CD14-positive monocyte (primary cell): ENCODE data around the gene DEPDC5. TPM values are rescaled to one million over a fixed set of nuclear protein-coding genes. Genes with fewer than 3 reads are reported as not detected.

Experiments
- DNase-seq, 3 donors: peaks; one replicate each; pipeline ENCODE4 v3.0.0-alpha.2; 2011 to 2022
- H2AFZ ChIP-seq: 2 replicates; pipeline ENCODE4 v1.6.0; 2012; ENCODE audit warnings: mild to moderate bottlenecking, low read depth, low read length, inconsistent platforms; ENCODE audit not compliant: insufficient read depth, poor library complexity, severe bottlenecking
- H3K27ac ChIP-seq, 2 donors: 1 replicate in 1 of 2; 2 replicates in 1 of 2; pipeline ENCODE4 v1.5.1; 2012 to 2013; ENCODE audit warnings: low read length in 2 of 2, control low read depth in 1 of 2, inconsistent platforms in 1 of 2, low read depth in 1 of 2, mild to moderate bottlenecking in 1 of 2
- H3K27me3 ChIP-seq, 2 donors: one replicate each; pipeline versions ENCODE4 v1.6.0 to v1.6.1; 2011 to 2013; ENCODE audit warnings: low read length in 2 of 2; ENCODE audit not compliant: control insufficient read depth in 2 of 2, insufficient read depth in 2 of 2
- H3K36me3 ChIP-seq, 2 donors: replicated peaks in 1 of 2; 1 replicate in 1 of 2; 2 replicates in 1 of 2; pipeline versions ENCODE4 v1.5.1 to v1.6.1; 2012 to 2013; ENCODE audit warnings: low read length in 2 of 2, control low read depth in 1 of 2, inconsistent platforms in 1 of 2, mild to moderate bottlenecking in 1 of 2; ENCODE audit not compliant: insufficient read depth in 2 of 2, control insufficient read depth in 1 of 2
- H3K4me1 ChIP-seq, 2 donors: 1 replicate in 1 of 2; 2 replicates in 1 of 2; pipeline versions ENCODE4 v1.5.1 to v1.6.1; 2012 to 2013; ENCODE audit warnings: low read length in 2 of 2, control low read depth in 1 of 2, inconsistent platforms in 1 of 2, mild to moderate bottlenecking in 1 of 2, moderate library complexity in 1 of 2; ENCODE audit not compliant: insufficient read depth in 2 of 2, control insufficient read depth in 1 of 2
- H3K4me2 ChIP-seq: replicated peaks from 2 replicates; pipeline ENCODE3; 2012; ENCODE audit warnings: low read length, moderate library complexity, mild to moderate bottlenecking; ENCODE audit not compliant: poor library complexity, severe bottlenecking; ENCODE audit errors: extremely low read depth
- H3K4me3 ChIP-seq, 3 experiments: fragments of 200-600 bp in 1 of 3; sonication (generic) in 1 of 3; replicated peaks in 1 of 3; 1 replicate in 2 of 3; 2 replicates in 1 of 3; pipeline ENCODE4 v1.5.1; 2011 to 2013; ENCODE audit warnings: low read length in 3 of 3, mild to moderate bottlenecking in 3 of 3, control low read depth in 2 of 3, low read depth in 2 of 3, inconsistent platforms in 1 of 3, moderate library complexity in 1 of 3
- H3K79me2 ChIP-seq: 2 replicates; pipeline ENCODE4 v1.6.0; 2012; ENCODE audit warnings: mild to moderate bottlenecking, control low read depth, inconsistent platforms, low read length, moderate library complexity; ENCODE audit not compliant: insufficient read depth
- H3K9ac ChIP-seq: 2 replicates; pipeline ENCODE4 v1.6.0; 2017; ENCODE audit warnings: low read length, mild to moderate bottlenecking; ENCODE audit not compliant: insufficient read depth, poor library complexity, severe bottlenecking
- H3K9me3 ChIP-seq, 2 donors: replicated peaks in 1 of 2; 1 replicate in 1 of 2; 2 replicates in 1 of 2; pipeline versions ENCODE4 v1.5.1 to v1.6.1; 2012 to 2013; ENCODE audit warnings: low read length in 2 of 2, control low read depth in 1 of 2; ENCODE audit not compliant: control insufficient read depth in 1 of 2, insufficient read depth in 1 of 2
- H4K20me1 ChIP-seq: 2 replicates; pipeline ENCODE4 v1.6.0; 2012; ENCODE audit warnings: mild to moderate bottlenecking, low read length, control low read depth, moderate library complexity; ENCODE audit not compliant: insufficient read depth
- H3K27ac Mint-ChIP-seq, 7 donors: one replicate each; pipeline ENCODE4 v1.8.0; 2020; ENCODE audit warnings: mild to moderate bottlenecking in 7 of 7, mixed read lengths in 7 of 7, moderate library complexity in 6 of 7, inconsistent platforms in 2 of 7
- H3K27me3 Mint-ChIP-seq, 3 donors: one replicate each; pipeline ENCODE4 v1.8.0; 2021 to 2022; ENCODE audit warnings: low read depth in 3 of 3, mild to moderate bottlenecking in 3 of 3, mixed read lengths in 3 of 3, moderate library complexity in 3 of 3, inconsistent platforms in 1 of 3
- H3K36me3 Mint-ChIP-seq, 2 donors: one replicate each; pipeline ENCODE4 v1.8.0; 2020; ENCODE audit warnings: mixed read lengths in 2 of 2, inconsistent platforms in 1 of 2, mild to moderate bottlenecking in 1 of 2
- H3K4me1 Mint-ChIP-seq: one replicate; pipeline ENCODE4 v1.8.0; 2020; ENCODE audit warnings: mild to moderate bottlenecking, mixed read lengths
- H3K4me3 Mint-ChIP-seq, 2 donors: one replicate each; pipeline ENCODE4 v1.8.0; 2020; ENCODE audit warnings: mild to moderate bottlenecking in 2 of 2, mixed read lengths in 2 of 2, moderate library complexity in 1 of 2
- H3K9me3 Mint-ChIP-seq, 7 donors: one replicate each; pipeline ENCODE4 v1.8.0; 2020 to 2022; ENCODE audit warnings: mixed read lengths in 7 of 7, mild to moderate bottlenecking in 6 of 7, moderate library complexity in 6 of 7, inconsistent platforms in 2 of 7
- WGBS: methylation state at CpG from one replicate; pipeline ENCODE4 v1.1.5; 2013; ENCODE audit warnings: missing lambda C conversion rate; ENCODE audit not compliant: insufficient coverage; 5-methylcytosine and 5-hydroxymethylcytosine counted together
- intact Hi-C, 2 donors: fragments of 100-400 bp; cut with micrococcal nuclease; formaldehyde crosslinking; loops; one replicate each; pipeline versions ENCODE4 v1.15.0 to v1.15.1; 2023
- polyA plus RNA-seq, 3 donors: library from polyadenylated mRNA; depleted of rRNA in 1 of 3; unstranded in 2 of 3; stranded (reverse) in 1 of 3; fragments of 300-500 nt in 2 of 3; fragments of >200 nt in 1 of 3; fragmentation: Illumina TruSeq in 2 of 3; gene quantifications; 1 replicate in 2 of 3; 2 replicates in 1 of 3; pipeline ENCODE4 v1.2.3, GENCODE V29; 2012 to 2021
- TF ChIP-seq, protein P1 (sequence below): fragments of 200-600 bp; IDR thresholded peaks from one replicate; pipeline ENCODE4 v1.8.0; 2022; ENCODE audit warnings: antibody characterized with exemption, mild to moderate bottlenecking

The DEPDC5 gene
- polyA plus RNA-seq, 3 donors, result 2.2 to 19.5 (median 4.1) TPM

GRCh38 chr22:31838917-31839316 lies 85.1 kb downstream of the DEPDC5 start:
- Mint-ChIP-seq H3K27me3 (no peaks in the 10 kb centered on the region), H3K4me3 (no peak overlapping the region), H3K9me3 (peaks cover 0 to 2% (median 0%) of the 10 kb centered on the region in 7 donors), H3K27ac (no peak overlapping the region), H3K4me1 (no peaks in the 10 kb centered on the region), H3K36me3 (peaks cover 82 to 97% of the 10 kb centered on the region in 2 donors)
- no peak for DNase-seq
- Histone ChIP-seq H3K9ac (no peak overlapping the region), H3K79me2 (no peaks in the 10 kb centered on the region), H3K36me3 (peaks cover 91 to 100% of the 10 kb centered on the region in 2 donors), H3K4me3 (no peak overlapping the region), H3K4me2 (no peak overlapping the region), H3K4me1 (no peaks in the 10 kb centered on the region), H4K20me1 (no peaks in the 10 kb centered on the region), H3K9me3 (no peaks in the 10 kb centered on the region), H3K27ac (no peak overlapping the region), H2AFZ (no peak overlapping the region), H3K27me3 (no peaks in the 10 kb centered on the region)
- TF ChIP-seq, protein P1, sequence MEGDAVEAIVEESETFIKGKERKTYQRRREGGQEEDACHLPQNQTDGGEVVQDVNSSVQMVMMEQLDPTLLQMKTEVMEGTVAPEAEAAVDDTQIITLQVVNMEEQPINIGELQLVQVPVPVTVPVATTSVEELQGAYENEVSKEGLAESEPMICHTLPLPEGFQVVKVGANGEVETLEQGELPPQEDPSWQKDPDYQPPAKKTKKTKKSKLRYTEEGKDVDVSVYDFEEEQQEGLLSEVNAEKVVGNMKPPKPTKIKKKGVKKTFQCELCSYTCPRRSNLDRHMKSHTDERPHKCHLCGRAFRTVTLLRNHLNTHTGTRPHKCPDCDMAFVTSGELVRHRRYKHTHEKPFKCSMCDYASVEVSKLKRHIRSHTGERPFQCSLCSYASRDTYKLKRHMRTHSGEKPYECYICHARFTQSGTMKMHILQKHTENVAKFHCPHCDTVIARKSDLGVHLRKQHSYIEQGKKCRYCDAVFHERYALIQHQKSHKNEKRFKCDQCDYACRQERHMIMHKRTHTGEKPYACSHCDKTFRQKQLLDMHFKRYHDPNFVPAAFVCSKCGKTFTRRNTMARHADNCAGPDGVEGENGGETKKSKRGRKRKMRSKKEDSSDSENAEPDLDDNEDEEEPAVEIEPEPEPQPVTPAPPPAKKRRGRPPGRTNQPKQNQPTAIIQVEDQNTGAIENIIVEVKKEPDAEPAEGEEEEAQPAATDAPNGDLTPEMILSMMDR, result no peak
- intact Hi-C loops, result no loop called here
- WGBS, result 67% methylated on average over 1 of the region's 3 CpGs

GRCh38 chr22:31839986-31840385 lies 86.2 kb downstream of the DEPDC5 start:
- Histone ChIP-seq H3K9me3 (no peaks in the 10 kb centered on the region), H4K20me1 (no peaks in the 10 kb centered on the region), H3K4me2 (no peak overlapping the region), H2AFZ (no peak overlapping the region), H3K9ac (no peak overlapping the region), H3K79me2 (no peaks in the 10 kb centered on the region), H3K27me3 (no peaks in the 10 kb centered on the region), H3K36me3 (peaks cover 93 to 100% of the 10 kb centered on the region in 2 donors), H3K27ac (no peak overlapping the region), H3K4me1 (no peaks in the 10 kb centered on the region), H3K4me3 (no peak overlapping the region)
- TF ChIP-seq, protein P1, result no peak
- H3K9me3 Mint-ChIP-seq, result no peaks in the 10 kb centered on the region
- no peaks in the 10 kb centered on the region for H3K4me1 Mint-ChIP-seq
- H3K36me3 Mint-ChIP-seq, result peaks cover 85 to 96% of the 10 kb centered on the region in 2 donors
- no peak overlapping the region for H3K27ac Mint-ChIP-seq
- intact Hi-C loops, result no loop called here
- H3K27me3 Mint-ChIP-seq, result no peaks in the 10 kb centered on the region
- WGBS, result 92% methylated on average over 1 of the region's 1 CpG
- no peak overlapping the region for H3K4me3 Mint-ChIP-seq
- DNase-seq, result no peak
